GM10248 (cell line): Measurements from ENCODE around the gene CLBA1.

ENCODE experiments used
- CTCF ChIA-PET: fragments of 300-600 bp; sonication (Branson Sonifier 250); formaldehyde crosslinking; extraction: SDS; loops from one replicate; lab custom pipeline; 2021; ENCODE audit warnings: antibody characterized with exemption; lab: Yijun Ruan, JAX
- POLR2A ChIA-PET: fragments of 350-650 bp; sonication (Branson Sonifier 250); formaldehyde crosslinking; extraction: SDS; loops from one replicate; lab custom pipeline; 2020; ENCODE audit warnings: antibody characterized with exemption; lab: Yijun Ruan, JAX
- DNase-seq: peaks from one replicate; pipeline ENCODE4 v3.0.0; 2012; ENCODE audit errors: extremely low spot score
- TF ChIP-seq, protein P1 (sequence below): IDR thresholded peaks from 2 replicates; pipeline ENCODE4 v1.5.1; 2012; ENCODE audit warnings: mild to moderate bottlenecking, low read depth; ENCODE audit errors: extremely low read depth, missing control alignments, control extremely low read depth

Gene CLBA1

GRCh38 chr14:104968541-104969401 lies 16.8 kb upstream of the CLBA1 start:
- TF ChIP-seq, protein P1, sequence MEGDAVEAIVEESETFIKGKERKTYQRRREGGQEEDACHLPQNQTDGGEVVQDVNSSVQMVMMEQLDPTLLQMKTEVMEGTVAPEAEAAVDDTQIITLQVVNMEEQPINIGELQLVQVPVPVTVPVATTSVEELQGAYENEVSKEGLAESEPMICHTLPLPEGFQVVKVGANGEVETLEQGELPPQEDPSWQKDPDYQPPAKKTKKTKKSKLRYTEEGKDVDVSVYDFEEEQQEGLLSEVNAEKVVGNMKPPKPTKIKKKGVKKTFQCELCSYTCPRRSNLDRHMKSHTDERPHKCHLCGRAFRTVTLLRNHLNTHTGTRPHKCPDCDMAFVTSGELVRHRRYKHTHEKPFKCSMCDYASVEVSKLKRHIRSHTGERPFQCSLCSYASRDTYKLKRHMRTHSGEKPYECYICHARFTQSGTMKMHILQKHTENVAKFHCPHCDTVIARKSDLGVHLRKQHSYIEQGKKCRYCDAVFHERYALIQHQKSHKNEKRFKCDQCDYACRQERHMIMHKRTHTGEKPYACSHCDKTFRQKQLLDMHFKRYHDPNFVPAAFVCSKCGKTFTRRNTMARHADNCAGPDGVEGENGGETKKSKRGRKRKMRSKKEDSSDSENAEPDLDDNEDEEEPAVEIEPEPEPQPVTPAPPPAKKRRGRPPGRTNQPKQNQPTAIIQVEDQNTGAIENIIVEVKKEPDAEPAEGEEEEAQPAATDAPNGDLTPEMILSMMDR = no peak
- POLR2A ChIA-PET = interaction anchor here (0.5 to 0.6 kb wide), 2 partner anchors 52 to 392 kb away, joined by 3 read pairs; partner anchors contain the start of gene CDCA4
- CTCF ChIA-PET = interaction anchor here (1.2 kb wide), 1 partner anchor 72 kb away, joined by 3 read pairs; no protein-coding TSS in a partner anchor
- no peak for DNase-seq

DNA sequence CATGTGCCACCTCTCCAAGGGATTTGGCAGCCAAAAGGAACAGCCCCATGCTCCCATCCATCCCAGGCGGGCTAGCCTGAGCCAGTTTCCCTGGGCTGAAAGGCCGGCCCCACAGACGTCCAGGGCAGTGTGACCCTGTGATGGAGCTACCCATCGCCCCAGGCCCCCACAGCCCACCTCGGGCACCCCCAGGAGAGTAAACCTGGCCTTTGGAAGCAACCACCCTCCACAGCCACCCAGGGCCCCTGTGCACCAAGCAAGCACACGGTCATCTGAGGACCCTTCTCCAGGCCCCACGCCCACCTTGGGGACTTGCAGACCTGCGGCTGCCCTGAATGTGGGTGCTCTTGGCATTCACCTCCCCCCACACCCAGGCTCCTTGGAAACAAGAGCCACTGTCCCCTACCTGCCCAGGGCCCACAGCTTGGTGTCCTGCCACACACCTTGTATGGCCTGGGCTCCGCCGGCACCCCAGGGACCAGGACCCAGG lies 15.8 kb upstream of the CLBA1 start:
- no peak for DNase-seq
- ChIA-PET POLR2A (interaction anchor here (0.5 to 0.6 kb wide), 2 partner anchors 51 to 391 kb away, joined by 3 read pairs; partner anchors contain the start of gene CDCA4), CTCF (interaction anchor here (1.2 to 1.5 kb wide), 2 partner anchors 71 to 75 kb away, joined by 3 to 4 read pairs; no protein-coding TSS in a partner anchor)
- TF ChIP-seq, protein P1 = no peak

DNA sequence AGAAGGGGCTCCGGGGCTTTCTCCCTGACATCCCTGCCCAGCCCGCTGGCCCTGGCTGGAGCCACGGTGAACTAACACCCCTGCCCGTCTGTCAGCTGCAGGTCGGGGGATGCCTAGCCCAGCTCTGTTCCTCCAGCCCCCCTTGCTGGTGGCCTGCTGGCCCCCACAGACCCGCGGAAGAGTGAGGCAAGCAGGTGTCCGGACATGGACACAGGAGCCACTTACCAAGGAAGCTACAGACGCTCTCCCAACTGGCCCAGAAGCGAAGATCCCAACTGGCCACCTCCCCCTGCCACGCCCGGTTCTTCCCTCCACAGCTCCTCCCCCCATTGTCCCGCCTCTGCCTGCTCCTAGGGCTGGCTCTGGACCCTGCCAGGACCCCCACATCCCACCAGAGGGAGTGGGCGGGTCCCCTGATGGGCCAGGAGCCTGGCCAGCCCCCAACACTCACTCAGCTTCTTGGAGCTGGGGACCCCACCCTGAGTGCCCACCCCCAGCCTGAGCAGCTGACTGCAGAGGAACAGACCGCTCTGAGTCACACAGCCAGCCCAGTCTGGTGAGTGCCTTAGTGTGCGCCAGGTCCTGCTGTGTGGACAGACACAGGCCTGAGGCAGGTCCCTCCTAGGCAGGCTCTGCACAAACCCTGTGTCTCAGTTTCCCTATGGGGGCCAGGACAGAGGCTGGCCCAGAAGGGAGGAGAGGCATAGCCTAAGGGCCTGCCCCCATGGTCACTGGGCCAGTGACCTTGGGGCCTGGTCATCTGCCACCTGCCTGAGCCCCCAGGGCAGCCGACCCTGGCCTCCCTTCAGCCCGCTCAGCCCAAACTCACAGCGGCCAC lies 15.1 kb upstream of the CLBA1 start:
- TF ChIP-seq, protein P1 = no peak
- CTCF ChIA-PET = interaction anchor here (1.2 to 1.5 kb wide), 2 partner anchors 70 to 75 kb away, joined by 3 to 4 read pairs; no protein-coding TSS in a partner anchor
- POLR2A ChIA-PET = no interaction called here
- no peak for DNase-seq

DNA sequence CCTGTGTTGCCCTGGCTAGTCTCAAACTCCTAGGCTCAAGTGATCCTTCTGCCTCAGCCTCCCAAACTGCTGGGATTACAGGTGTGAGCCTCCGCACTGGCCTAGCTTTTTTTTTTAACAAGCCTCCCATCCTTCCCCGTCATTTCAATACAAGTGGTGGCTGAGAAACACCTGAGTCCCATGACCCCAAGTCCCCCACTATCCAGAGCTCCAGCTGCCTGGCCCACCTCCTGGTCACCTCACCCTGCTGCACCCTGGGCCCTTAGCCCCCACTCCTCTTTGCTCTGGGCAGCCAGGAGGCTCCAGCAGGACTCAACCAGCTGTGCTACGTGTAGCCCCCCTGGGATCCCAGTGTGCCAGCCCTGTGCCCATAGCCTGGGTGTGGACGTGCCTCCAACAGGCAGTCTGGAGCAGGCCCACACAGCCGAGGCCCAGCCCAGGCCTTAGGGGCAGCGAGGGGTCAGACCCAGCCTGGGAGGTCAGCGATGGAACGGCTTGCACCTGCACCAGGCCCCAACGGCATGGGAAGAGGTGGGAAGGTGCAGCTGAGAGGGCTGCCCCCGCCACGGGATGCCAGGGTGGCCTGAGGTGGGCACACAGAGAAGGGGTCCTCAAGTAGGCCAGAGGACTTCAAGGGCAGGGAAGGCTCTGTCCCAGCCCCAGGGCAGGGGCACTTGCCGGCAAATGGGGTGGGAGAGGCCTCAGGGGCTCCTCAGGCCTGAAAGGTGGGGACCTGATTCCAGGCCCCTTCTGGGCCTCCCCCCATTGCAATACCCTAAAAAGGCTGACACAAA lies 13.9 kb upstream of the CLBA1 start:
- TF ChIP-seq, protein P1 = no peak
- no peak for DNase-seq
- ChIA-PET POLR2A (no interaction called here), CTCF (interaction anchor here (0.9 to 6.1 kb wide), 2 partner anchors 9 to 71 kb away, joined by 3 to 177 read pairs; no protein-coding TSS in a partner anchor)

DNA sequence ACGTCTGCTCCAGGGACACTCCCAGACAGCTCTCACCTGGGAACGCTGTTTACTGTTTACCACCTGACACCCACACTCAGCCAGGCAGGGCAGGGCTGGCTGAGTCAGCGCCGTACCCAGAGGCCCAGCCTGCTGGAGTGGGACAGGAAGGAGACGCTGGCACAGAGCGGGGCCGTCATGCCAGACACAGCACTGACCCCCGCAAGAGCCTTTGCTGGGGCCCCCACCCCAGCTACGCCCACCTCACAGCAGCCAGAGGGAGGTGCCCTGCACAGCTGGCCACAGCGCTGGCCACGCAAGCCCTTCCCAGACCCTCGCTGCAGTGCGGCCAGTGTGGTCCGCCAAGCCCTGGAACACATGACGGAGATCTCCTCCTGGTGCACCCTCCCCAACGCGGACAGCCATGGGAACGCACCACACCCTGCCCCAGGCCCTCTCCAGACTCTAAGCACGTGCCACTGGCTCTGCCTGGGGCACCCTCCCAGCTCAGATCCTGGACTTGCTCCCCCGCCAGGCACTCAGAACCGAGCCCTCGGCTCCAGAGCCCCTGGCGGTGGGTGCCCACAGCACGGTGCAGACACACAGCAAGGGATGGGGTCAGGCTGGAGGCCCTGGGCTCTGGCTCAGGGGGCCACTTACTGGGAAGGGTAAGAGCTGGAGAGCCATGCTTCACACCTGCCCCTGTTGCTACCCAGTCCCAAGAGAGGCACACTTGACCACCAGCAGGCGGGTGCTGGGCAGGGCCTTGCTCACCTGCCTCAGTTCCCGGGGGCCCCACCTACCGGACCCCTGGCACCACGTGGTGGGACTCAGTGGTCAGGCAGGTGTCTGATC lies 13.1 kb upstream of the CLBA1 start:
- no peak for DNase-seq
- CTCF ChIA-PET = interaction anchor here (0.9 to 6.1 kb wide), 6 partner anchors 8 to 118 kb away, joined by 3 to 177 read pairs (median 12); no protein-coding TSS in a partner anchor
- POLR2A ChIA-PET = interaction anchor here (0.6 kb wide), 1 partner anchor 77 kb away, joined by 3 read pairs; no protein-coding TSS in a partner anchor
- TF ChIP-seq, protein P1 = no peak
